Activated CD4-positive, alpha-beta T cell treated with anti-CD3 and anti-CD28 coated beads, Interleukin-2, amount 10 ng/mL, durations not matched to agents 24 days and 14 days (primary cell): ENCODE measurements around the gene GNPAT. TPM values are rescaled to one million over a fixed set of nuclear protein-coding genes. Genes with fewer than 3 reads are reported as not detected.
"Not testable (repeated sequence)": the region's sequence is repeated elsewhere in the genome, so short reads cannot be mapped to it uniquely, and the experiment has no call there.

Experiments used
- DNase-seq: peaks from one replicate; pipeline ENCODE4 v3.0.0; 2022
- H3K27ac Mint-ChIP-seq: one replicate; pipeline ENCODE4 v1.8.0; 2022; ENCODE audit warnings: mild to moderate bottlenecking, mixed read lengths
- H3K27me3 Mint-ChIP-seq: one replicate; pipeline ENCODE4 v1.8.0; 2022; ENCODE audit warnings: mixed read lengths
- H3K36me3 Mint-ChIP-seq: one replicate; pipeline ENCODE4 v1.8.0; 2022; ENCODE audit warnings: low read depth, mild to moderate bottlenecking, mixed read lengths
- H3K4me1 Mint-ChIP-seq: one replicate; pipeline ENCODE4 v1.8.0; 2021; ENCODE audit warnings: mixed read lengths
- H3K4me3 Mint-ChIP-seq: one replicate; pipeline ENCODE4 v1.8.0; 2022; ENCODE audit warnings: mild to moderate bottlenecking, moderate library complexity, mixed read lengths
- H3K9me3 Mint-ChIP-seq: one replicate; pipeline ENCODE4 v1.8.0; 2021; ENCODE audit warnings: mixed read lengths
- intact Hi-C: fragments of 100-400 bp; cut with micrococcal nuclease; formaldehyde crosslinking; loops from one replicate; pipeline ENCODE4 v1.15.1; 2023
- total RNA-seq: library from RNA; stranded (reverse); gene quantifications from 2 replicates; pipeline ENCODE4 v1.2.3, GENCODE V29; 2022

The GNPAT gene
- total RNA-seq, 1 donor from 2014 or later: 45.6 TPM

DNA sequence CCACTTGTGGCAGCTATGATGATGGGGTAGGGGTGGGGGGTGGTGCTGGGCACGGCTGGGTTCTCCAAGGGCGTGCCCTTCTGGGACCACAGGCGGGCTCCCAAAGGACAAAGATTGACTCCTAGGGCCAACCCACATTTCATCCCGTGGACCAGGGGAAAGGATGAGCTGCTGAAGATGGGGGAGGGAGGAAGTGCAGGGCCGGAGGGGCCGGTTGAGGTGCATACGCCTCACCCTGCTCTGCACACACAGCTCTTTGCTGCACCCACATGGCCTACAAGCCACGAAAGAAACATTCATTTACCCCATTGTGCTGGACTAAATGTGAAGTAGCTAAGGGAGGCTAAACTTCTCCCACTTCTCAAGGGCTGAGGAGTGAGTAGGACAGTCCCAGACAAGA lies 34.2 kb upstream of the GNPAT start:
- Mint-ChIP-seq H3K9me3 (no peaks in the 10 kb centered on the region), H3K4me1 (peaks cover 10% of the 10 kb centered on the region), H3K27me3 (peaks cover 10% of the 10 kb centered on the region), H3K4me3 (no peak overlapping the region), H3K27ac (no peak overlapping the region), H3K36me3 (no peaks in the 10 kb centered on the region)
- intact Hi-C loops: no loop called here
- no peak for DNase-seq

DNA sequence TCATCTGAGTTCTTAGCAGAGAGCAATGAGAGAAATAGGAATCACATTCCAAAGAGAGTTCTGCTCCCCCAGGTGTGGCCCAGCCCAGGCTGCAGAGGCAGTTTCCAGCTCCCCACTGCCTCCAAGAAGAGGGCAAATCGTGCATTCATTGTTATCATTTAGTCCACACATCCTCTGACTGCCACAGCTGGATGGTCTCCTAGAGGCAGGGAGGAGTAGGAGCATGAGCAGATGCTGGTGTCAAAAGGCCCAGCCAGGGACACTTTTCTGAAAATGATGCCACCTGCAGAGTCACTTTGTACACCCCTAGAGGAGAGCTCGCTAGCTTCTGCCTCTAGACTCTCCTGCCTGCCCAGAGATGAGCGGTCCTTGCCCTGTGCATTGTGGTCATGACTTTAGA lies 33.6 kb upstream of the GNPAT start:
- no peak overlapping the region for H3K4me3 Mint-ChIP-seq
- no peak for DNase-seq
- no peak overlapping the region for H3K27ac Mint-ChIP-seq
- peaks cover 10% of the 10 kb centered on the region for H3K4me1 Mint-ChIP-seq
- intact Hi-C loops: no loop called here
- peaks cover 10% of the 10 kb centered on the region for H3K27me3 Mint-ChIP-seq
- no peaks in the 10 kb centered on the region for H3K36me3 Mint-ChIP-seq
- H3K9me3 Mint-ChIP-seq: no peaks in the 10 kb centered on the region

DNA sequence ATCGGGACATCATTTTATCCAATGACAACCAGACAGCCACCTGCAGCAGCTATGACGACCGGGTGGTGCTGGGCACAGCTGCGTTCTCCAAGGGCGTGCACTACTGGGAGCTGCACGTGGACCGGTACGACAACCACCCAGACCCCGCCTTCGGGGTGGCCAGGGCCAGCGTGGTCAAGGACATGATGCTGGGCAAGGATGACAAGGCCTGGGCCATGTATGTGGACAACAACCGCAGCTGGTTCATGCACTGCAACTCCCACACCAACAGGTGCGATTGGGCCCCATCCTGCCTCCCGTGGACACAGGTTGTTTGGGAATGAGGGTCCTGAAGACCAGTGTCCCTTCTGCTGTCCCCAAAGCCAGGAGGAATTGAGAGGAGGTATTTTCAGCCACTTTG lies 32.0 kb upstream of the GNPAT start:
- Mint-ChIP-seq H3K27me3 (peaks cover 8% of the 10 kb centered on the region), H3K4me1 (peaks cover 7% of the 10 kb centered on the region), H3K9me3 (no peaks in the 10 kb centered on the region), H3K27ac (no peak overlapping the region), H3K4me3 (no peak overlapping the region), H3K36me3 (no peaks in the 10 kb centered on the region)
- DNase-seq: no peak
- intact Hi-C loops: no loop called here

GRCh38 chr1:231209531-231209930 lies 31.5 kb upstream of the GNPAT start:
- H3K27ac Mint-ChIP-seq: no peak overlapping the region
- peaks cover 7% of the 10 kb centered on the region for H3K4me1 Mint-ChIP-seq
- DNase-seq: no peak
- H3K9me3 Mint-ChIP-seq: no peaks in the 10 kb centered on the region
- H3K36me3 Mint-ChIP-seq: no peaks in the 10 kb centered on the region
- intact Hi-C loops: no loop called here
- no peak overlapping the region for H3K4me3 Mint-ChIP-seq
- H3K27me3 Mint-ChIP-seq: peaks cover 8% of the 10 kb centered on the region

DNA sequence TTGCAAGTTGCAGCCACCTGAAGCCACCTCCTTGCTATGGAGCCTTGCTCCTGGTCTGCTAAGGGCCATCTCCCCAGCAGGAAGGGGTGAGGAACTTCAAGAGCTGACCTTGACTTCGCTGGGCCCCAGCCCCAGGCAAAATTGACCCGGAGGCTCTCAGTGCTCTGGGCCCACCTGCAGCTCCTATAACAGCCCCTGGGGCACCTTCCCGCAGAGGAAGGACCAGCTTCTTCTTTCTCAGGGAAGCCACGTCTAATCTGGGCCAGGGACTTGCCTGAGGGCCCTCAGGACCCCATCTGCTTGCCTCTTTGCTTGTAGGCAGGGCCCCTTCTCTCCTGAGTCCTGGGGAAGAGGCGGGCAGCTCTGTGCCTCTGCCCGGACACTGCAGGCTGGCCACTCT lies 30.9 kb upstream of the GNPAT start:
- Mint-ChIP-seq H3K27me3 (peaks cover 5% of the 10 kb centered on the region), H3K9me3 (no peaks in the 10 kb centered on the region), H3K4me3 (no peak overlapping the region), H3K36me3 (no peaks in the 10 kb centered on the region), H3K4me1 (peaks cover 7% of the 10 kb centered on the region), H3K27ac (no peak overlapping the region)
- DNase-seq: no peak
- intact Hi-C loops: loop anchor here (5.0 to 10.0 kb wide), 3 partner anchors 175 to 568 kb away; partner anchors contain the start of genes C1orf198 and COG2

GRCh38 chr1:231211005-231211857 lies 29.8 kb upstream of the GNPAT start:
- peak overlapping the region; percentile 82 for H3K27ac Mint-ChIP-seq

DNA sequence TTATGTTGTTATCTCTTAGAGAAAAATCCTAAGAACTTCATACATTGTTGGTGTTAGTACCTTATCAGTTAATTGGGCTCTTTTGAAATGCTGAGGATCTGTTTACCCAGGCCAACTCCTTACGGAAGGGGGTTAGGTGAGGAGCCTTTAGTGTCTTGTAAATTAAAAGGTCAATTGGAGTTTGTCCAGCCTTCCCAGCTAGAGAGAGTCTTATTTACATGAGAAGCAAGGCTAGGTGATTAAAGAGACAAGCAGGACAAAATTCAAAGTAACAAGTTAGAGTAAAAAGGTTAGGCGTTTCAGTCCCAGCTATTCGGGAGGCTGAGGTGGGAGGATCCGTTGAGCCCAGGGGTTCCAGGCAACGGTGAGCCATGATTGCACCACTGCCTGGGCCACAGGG lies 28.7 kb upstream of the GNPAT start:
- H3K4me3 Mint-ChIP-seq, H3K36me3 Mint-ChIP-seq, H3K27me3 Mint-ChIP-seq, H3K9me3 Mint-ChIP-seq, DNase-seq, H3K27ac Mint-ChIP-seq: not testable (repeated sequence)
- intact Hi-C loops: loop anchor here (5.0 to 10.0 kb wide), 3 partner anchors 178 to 570 kb away; partner anchors contain the start of genes C1orf198 and COG2
- H3K4me1 Mint-ChIP-seq: peaks cover 13% of the 10 kb centered on the region

More at GRCh38 chr1:231211005-231211857, 29.8 kb upstream of the GNPAT start:
- Mint-ChIP-seq H3K4me3 (peak overlapping the region; percentile 91), H3K27me3 (peaks cover 7% of the 10 kb centered on the region), H3K36me3 (no peaks in the 10 kb centered on the region), H3K9me3 (no peaks in the 10 kb centered on the region), H3K4me1 (peaks cover 13% of the 10 kb centered on the region)
- intact Hi-C loops: loop anchor here (1.0 to 10.0 kb wide), 6 partner anchors 30 to 569 kb away; partner anchors contain the start of genes C1orf198, COG2 and GNPAT
- DNase-seq: peak; percentile 97

DNA sequence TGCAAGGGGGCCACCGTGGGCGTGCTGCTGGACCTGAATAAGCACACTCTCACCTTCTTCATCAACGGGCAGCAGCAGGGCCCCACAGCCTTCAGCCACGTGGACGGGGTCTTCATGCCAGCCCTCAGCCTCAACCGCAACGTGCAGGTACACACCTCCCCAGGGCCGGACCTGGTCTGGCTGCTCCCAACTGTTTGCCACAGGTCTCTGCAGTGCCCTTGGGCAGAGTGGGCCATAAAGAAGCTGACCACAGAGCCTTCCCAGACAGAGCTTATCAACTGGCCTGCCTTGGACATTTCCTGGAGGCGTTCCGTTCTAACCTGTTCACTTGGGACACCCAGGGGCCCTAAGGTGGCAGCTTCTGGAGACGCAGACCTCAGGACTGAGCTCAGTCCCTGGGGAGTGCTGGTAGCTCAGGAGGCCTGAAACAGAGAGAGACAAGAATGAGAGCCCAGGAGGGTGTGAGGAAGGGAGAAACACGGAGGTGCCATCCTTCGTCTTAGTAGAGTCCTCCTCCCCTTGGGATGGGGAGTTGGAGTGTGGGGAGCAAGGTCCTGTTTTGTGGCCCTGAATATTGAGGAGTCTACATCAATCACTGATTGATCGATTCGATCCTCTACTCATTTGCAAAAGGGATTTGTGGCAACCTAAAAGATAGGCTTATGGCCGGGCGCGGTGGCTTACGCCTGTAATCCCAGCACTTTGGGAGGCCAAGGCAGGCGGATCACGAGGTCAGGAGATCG lies 27.0 kb upstream of the GNPAT start:
- no peaks in the 10 kb centered on the region for H3K36me3 Mint-ChIP-seq
- no peak overlapping the region for H3K27ac Mint-ChIP-seq
- peaks cover 13% of the 10 kb centered on the region for H3K4me1 Mint-ChIP-seq
- H3K9me3 Mint-ChIP-seq: no peaks in the 10 kb centered on the region
- intact Hi-C loops: loop anchor here (5.0 to 10.0 kb wide), 3 partner anchors 179 to 572 kb away; partner anchors contain the start of genes C1orf198 and COG2
- H3K4me3 Mint-ChIP-seq: no peak overlapping the region
- DNase-seq: no peak
- H3K27me3 Mint-ChIP-seq: peaks cover 7% of the 10 kb centered on the region

GRCh38 chr1:231214918-231215680 lies 25.9 kb upstream of the GNPAT start:
- intact Hi-C loops: loop anchor here (5.0 to 10.0 kb wide), 3 partner anchors 180 to 573 kb away; partner anchors contain the start of genes C1orf198 and COG2

DNA sequence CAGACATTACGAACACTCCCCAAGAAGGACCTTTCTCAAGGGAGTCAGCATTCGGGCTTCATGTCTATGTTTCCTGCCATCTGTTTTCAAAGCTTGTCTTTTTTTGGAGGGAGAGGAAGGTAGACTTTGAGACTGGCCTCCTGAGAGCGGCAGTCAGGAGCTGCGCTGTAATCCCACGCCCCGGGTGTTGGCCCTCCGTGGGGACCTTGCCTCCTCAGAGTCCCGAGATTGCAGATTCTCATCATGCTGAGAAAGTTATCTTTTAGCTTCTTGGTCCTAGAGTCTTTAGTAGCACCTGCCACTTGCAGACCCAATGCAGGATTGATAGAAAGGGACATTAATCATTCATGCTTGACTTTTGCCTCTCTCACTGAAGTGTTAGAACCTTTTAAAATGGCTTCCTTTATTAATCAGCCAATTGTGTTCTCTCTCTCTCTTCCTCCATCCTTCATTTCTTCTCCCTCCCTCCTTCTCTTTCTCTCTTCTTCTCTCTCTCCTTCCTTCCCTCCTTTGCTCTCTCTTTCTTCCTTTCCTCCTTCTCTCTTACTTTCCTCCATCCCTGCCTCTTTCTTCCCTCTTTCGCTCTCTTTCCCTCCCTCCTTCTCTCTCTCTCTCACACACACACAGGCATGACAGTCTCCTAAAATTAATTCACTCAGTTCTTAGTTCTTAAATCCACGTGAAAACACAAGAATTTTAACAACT lies 25.2 kb upstream of the GNPAT start:
- peaks cover 13% of the 10 kb centered on the region for H3K4me1 Mint-ChIP-seq
- peaks cover 7% of the 10 kb centered on the region for H3K27me3 Mint-ChIP-seq
- H3K9me3 Mint-ChIP-seq: no peaks in the 10 kb centered on the region
- no peaks in the 10 kb centered on the region for H3K36me3 Mint-ChIP-seq
- no peak for DNase-seq
- no peak overlapping the region for H3K4me3 Mint-ChIP-seq
- no peak overlapping the region for H3K27ac Mint-ChIP-seq
- intact Hi-C loops: loop anchor here (10.0 kb wide), 1 partner anchor 181 kb away; no protein-coding TSS in a partner anchor

More at GRCh38 chr1:231214918-231215680, 25.9 kb upstream of the GNPAT start:
- H3K4me1 Mint-ChIP-seq: peaks cover 13% of the 10 kb centered on the region
- no peaks in the 10 kb centered on the region for H3K36me3 Mint-ChIP-seq
- peaks cover 7% of the 10 kb centered on the region for H3K27me3 Mint-ChIP-seq
- H3K4me3 Mint-ChIP-seq: no peak overlapping the region
- DNase-seq: no peak
- H3K9me3 Mint-ChIP-seq: no peaks in the 10 kb centered on the region
- H3K27ac Mint-ChIP-seq: no peak overlapping the region

- peaks cover 7% of the 10 kb centered on the region for H3K27me3 Mint-ChIP-seq
- no peaks in the 10 kb centered on the region for H3K36me3 Mint-ChIP-seq
- no peak overlapping the region for H3K27ac Mint-ChIP-seq
- no peak for DNase-seq
- H3K9me3 Mint-ChIP-seq: no peaks in the 10 kb centered on the region
- no peak overlapping the region for H3K4me3 Mint-ChIP-seq
- intact Hi-C loops: loop anchor here (10.0 kb wide), 1 partner anchor 182 kb away; no protein-coding TSS in a partner anchor
- H3K4me1 Mint-ChIP-seq: peaks cover 12% of the 10 kb centered on the region
Measured at GRCh38 chr1:231216498-231216897, 24.5 kb upstream of the GNPAT start.

DNA sequence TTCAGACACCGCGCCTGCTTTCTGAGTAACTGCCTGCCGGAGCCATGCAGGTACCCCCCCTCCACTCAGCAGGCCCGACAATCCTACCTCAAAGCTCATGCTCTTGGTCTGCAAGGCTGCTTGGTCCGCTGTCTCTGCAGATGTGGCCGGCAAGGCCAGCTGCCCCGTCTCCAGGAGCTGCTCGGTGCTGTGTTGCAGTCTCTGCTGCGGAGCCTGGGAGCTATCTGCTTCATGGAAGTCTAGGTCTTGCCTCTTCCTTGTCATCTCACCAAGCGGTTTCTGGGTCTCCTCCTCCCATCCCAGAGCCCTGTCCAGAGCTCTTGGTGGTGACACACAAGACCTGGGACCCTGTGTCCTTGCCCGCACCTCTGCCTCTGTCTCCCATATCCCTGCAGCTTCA lies 24.0 kb upstream of the GNPAT start:
- Mint-ChIP-seq H3K4me1 (peaks cover 6% of the 10 kb centered on the region), H3K36me3 (no peaks in the 10 kb centered on the region), H3K27ac (no peak overlapping the region), H3K27me3 (peaks cover 7% of the 10 kb centered on the region), H3K4me3 (no peak overlapping the region), H3K9me3 (no peaks in the 10 kb centered on the region)
- intact Hi-C loops: loop anchor here (10.0 kb wide), 1 partner anchor 182 kb away; no protein-coding TSS in a partner anchor
- DNase-seq: no peak

GRCh38 chr1:231218078-231218477 lies 22.9 kb upstream of the GNPAT start:
- H3K4me3 Mint-ChIP-seq: no peak overlapping the region
- no peak for DNase-seq
- peaks cover 2% of the 10 kb centered on the region for H3K36me3 Mint-ChIP-seq
- peaks cover 6% of the 10 kb centered on the region for H3K4me1 Mint-ChIP-seq
- H3K27me3 Mint-ChIP-seq: peaks cover 3% of the 10 kb centered on the region
- no peaks in the 10 kb centered on the region for H3K9me3 Mint-ChIP-seq
- H3K27ac Mint-ChIP-seq: no peak overlapping the region
- intact Hi-C loops: loop anchor here (10.0 kb wide), 1 partner anchor 183 kb away; no protein-coding TSS in a partner anchor
